K562 (cell line): ENCODE data around the gene MCM6. TPM values are rescaled to one million over a fixed set of nuclear protein-coding genes. Genes with fewer than 3 reads are reported as not detected.

Source experiments
- ATAC-seq: fragments of 200-7000 bp; cut with Tn5 transposase; 3 replicates; pipeline ENCODE4 v1.9.1; 2020; ENCODE audit warnings: moderate library complexity
- BruUV-seq: library from RNA; stranded (reverse); fragments of 400-500 nt; replicated peaks from 2 replicates; lab custom pipeline; 2021; lab: Mats Ljungman, UMichigan
- CTCF ChIA-PET: fragments of 300-600 bp; formaldehyde crosslinking; extraction: SDS; loops from one replicate; lab custom pipeline; 2021; ENCODE audit warnings: low intra/inter-chr PET ratio; lab: Yijun Ruan, JAX
- POLR2A ChIA-PET: fragments of 300-600, 350-650 bp; sonication (Branson Sonifier 250); formaldehyde crosslinking; extraction: SDS; loops from one replicate; lab custom pipeline; 2021; ENCODE audit warnings: antibody characterized with exemption, inconsistent platforms; lab: Yijun Ruan, JAX
- DNase-seq, 4 experiments: peaks; one replicate each; pipeline versions ENCODE4 v3.0.0 to v3.0.0-alpha.2; 2011 to 2018; ENCODE audit warnings: low spot score in 3 of 4, mixed read lengths in 3 of 4; ENCODE audit errors: extremely low read depth in 1 of 4
- FAIRE-seq: peaks from 2 replicates; lab custom pipeline; 2011; peaks lifted over from hg19 to GRCh38; lab: Jason Lieb, UNC
- H2AFZ ChIP-seq: 2 replicates; pipeline ENCODE4 v1.6.0; 2011; ENCODE audit warnings: low read depth, low read length, control low read depth, inconsistent platforms
- H3K27ac ChIP-seq: fragments of 200-600 bp; 3 replicates; pipeline ENCODE4 v1.8.0; 2011; ENCODE audit warnings: low read depth, mild to moderate bottlenecking, control low read depth, inconsistent platforms, low read length, moderate library complexity, mixed read lengths; ENCODE audit errors: extremely low read depth
- H3K27me3 ChIP-seq, 2 experiments: fragments of 300-600 bp in 1 of 2; 2 replicates in 1 of 2; 3 replicates in 1 of 2; pipeline versions ENCODE4 v1.6.0 to v1.8.0; 2011; ENCODE audit warnings: inconsistent platforms in 2 of 2, low read length in 2 of 2, mild to moderate bottlenecking in 1 of 2, mixed read lengths in 1 of 2, moderate library complexity in 1 of 2; ENCODE audit not compliant: control insufficient read depth in 2 of 2, insufficient read depth in 2 of 2
- H3K36me3 ChIP-seq: fragments of 300-600 bp; 3 replicates; pipeline ENCODE4 v1.8.0; 2011; ENCODE audit warnings: mild to moderate bottlenecking, low read length, inconsistent platforms; ENCODE audit not compliant: control insufficient read depth, insufficient read depth
- H3K4me1 ChIP-seq, 2 experiments: fragments of 200-600 bp in 1 of 2; replicated peaks in 1 of 2; 2 replicates in 1 of 2; 3 replicates in 1 of 2; pipeline versions ENCODE4 v1.5.1 to v1.8.0; 2011; ENCODE audit warnings: inconsistent platforms in 2 of 2, low read length in 2 of 2, mild to moderate bottlenecking in 1 of 2, mixed read lengths in 1 of 2, moderate library complexity in 1 of 2; ENCODE audit not compliant: control insufficient read depth in 2 of 2, insufficient read depth in 2 of 2
- H3K4me2 ChIP-seq: 2 replicates; pipeline ENCODE4 v1.6.1; 2011; ENCODE audit warnings: low read length, control low read depth, inconsistent platforms, mixed read lengths; ENCODE audit not compliant: insufficient read depth
- H3K4me3 ChIP-seq: fragments of 200-600 bp; sonication (generic), shearing (Covaris generic); 2 replicates; pipeline ENCODE4 v1.5.1; 2016; ENCODE audit warnings: control low read depth, inconsistent platforms
- H3K79me2 ChIP-seq: fragments of 200-600 bp; 3 replicates; pipeline ENCODE4 v1.8.0; 2011; ENCODE audit warnings: low read length, inconsistent platforms; ENCODE audit not compliant: control insufficient read depth, insufficient read depth
- H3K9ac ChIP-seq, 2 experiments: 2 replicates each; pipeline versions ENCODE4 v1.6.0 to v1.6.1; 2011; ENCODE audit warnings: low read depth in 2 of 2, low read length in 2 of 2, control low read depth in 1 of 2, inconsistent platforms in 1 of 2, mild to moderate bottlenecking in 1 of 2, mixed read lengths in 1 of 2; ENCODE audit not compliant: insufficient read depth in 1 of 2
- H3K9me1 ChIP-seq: one replicate; pipeline ENCODE4 v1.6.0; 2011; ENCODE audit warnings: inconsistent platforms, mild to moderate bottlenecking, low read length, moderate library complexity; ENCODE audit not compliant: control insufficient read depth, insufficient read depth
- H3K9me3 ChIP-seq: replicated peaks from 2 replicates; pipeline ENCODE4 v1.5.1; 2011; ENCODE audit warnings: low read depth, low read length, inconsistent platforms; ENCODE audit not compliant: control insufficient read depth, insufficient read depth
- H4K20me1 ChIP-seq: replicated peaks from 2 replicates; pipeline ENCODE4 v1.6.1; 2011; ENCODE audit warnings: low read length, inconsistent platforms, mixed read lengths; ENCODE audit not compliant: control insufficient read depth, insufficient read depth
- BCL6 ChIP-seq: fragments of 250-450 bp; sonication (Bioruptor Pico); IDR thresholded peaks from 2 replicates; pipeline ENCODE4 v1.4.0; 2020
- BCOR ChIP-seq: fragments of 450-650 bp; IDR thresholded peaks from 2 replicates; pipeline ENCODE4 v1.6.1; 2016
- ESRRA ChIP-seq: fragments of 450-650 bp; IDR thresholded peaks from 2 replicates; pipeline ENCODE4 v1.6.1; 2014; ENCODE audit warnings: low read depth, mild to moderate bottlenecking, moderate library complexity, borderline replicate concordance
- FOXA1 ChIP-seq: fragments of 450-650 bp; IDR thresholded peaks from 2 replicates; pipeline ENCODE4 v1.6.1; 2016; ENCODE audit warnings: mild to moderate bottlenecking, borderline replicate concordance
- GMEB1 ChIP-seq: fragments of 250-450 bp; sonication (Bioruptor Pico); IDR thresholded peaks from 2 replicates; pipeline ENCODE4 v1.4.0; 2020; ENCODE audit warnings: mild to moderate bottlenecking
- NR2C1 ChIP-seq, 2 experiments: fragments of 450-650 bp; IDR thresholded peaks; 2 replicates each; pipeline ENCODE4 v1.6.1; 2017; ENCODE audit warnings: mild to moderate bottlenecking in 2 of 2, antibody characterized with exemption in 1 of 2, inconsistent platforms in 1 of 2, missing compliant biosample characterization in 1 of 2, missing genetic modification characterization in 1 of 2
- RBM25 ChIP-seq: fragments of 200-400 bp; formaldehyde crosslinking; IDR thresholded peaks from 2 replicates; pipeline ENCODE4 v1.6.1; 2018; ENCODE audit warnings: low read length, low read depth, moderate library complexity; ENCODE audit not compliant: severe bottlenecking
- SRSF1 ChIP-seq: fragments of 200-400 bp; formaldehyde crosslinking; IDR thresholded peaks from 2 replicates; pipeline ENCODE4 v1.6.1; 2017; ENCODE audit warnings: mild to moderate bottlenecking, low read depth, low read length, moderate library complexity
- TCFL5 ChIP-seq: fragments of 250-450 bp; sonication (Bioruptor Pico); conservative IDR thresholded peaks from 2 replicates; pipeline ENCODE4 v1.6.1; 2021; ENCODE audit warnings: mild to moderate bottlenecking, moderate library complexity, matching md5 sums
- UBTF ChIP-seq, 2 experiments: IDR thresholded peaks; 2 replicates each; pipeline ENCODE4 v1.6.1; 2012; ENCODE audit warnings: improper control_type of control experiment in 2 of 2, low read depth in 2 of 2, low read length in 2 of 2, borderline replicate concordance in 1 of 2
- ZNF449 ChIP-seq: fragments of 250-450 bp; sonication (Bioruptor Pico); IDR thresholded peaks from 2 replicates; pipeline ENCODE4 v1.8.0; 2022; ENCODE audit warnings: moderate library complexity, mild to moderate bottlenecking, inconsistent platforms
- in situ Hi-C: fragments of 300-500 bp; cut with MboI; formaldehyde crosslinking; loops from 4 replicates; pipeline ENCODE4 v1.15.0; 2018; ENCODE audit warnings: inconsistent platforms, mixed read lengths
- intact Hi-C: fragments of 100-400 bp; cut with micrococcal nuclease; formaldehyde crosslinking; loops from 2 replicates; pipeline ENCODE4 v1.14.2; 2022
- polyA plus RNA-seq, 8 experiments: library from polyadenylated mRNA; depleted of rRNA in 4 of 8; stranded (reverse) in 5 of 8; unstranded in 3 of 8; fragments of >200 nt; fragmentation: Nextera tagmentation in 2 of 8; fragmentation: Illumina TruSeq in 1 of 8; extraction: Ambion mirVana in 2 of 8; extraction: Trizol in 1 of 8; gene quantifications; 2 replicates each; pipeline versions ENCODE4 v1.2.1 to v1.2.3, GENCODE V29; 2011 to 2014; ENCODE audit warnings: inconsistent platforms in 1 of 8, missing spikeins in 1 of 8
- total RNA-seq, 7 experiments: library from RNA; depleted of rRNA in 6 of 7; stranded (reverse); fragments of >200 nt in 6 of 7; fragmentation: Illumina TruSeq in 2 of 7; extraction: Trizol in 2 of 7; gene quantifications; 2 replicates each; pipeline versions ENCODE4 v1.2.1 to v1.2.3, GENCODE V29; 2011 to 2021; ENCODE audit warnings: low replicate concordance in 1 of 7

MCM6 gene
- total and polyA plus RNA-seq, 9 of the 15 experiments (the other 6 are each of a cell fraction or from before 2014, with no cell fraction given): 42.6 to 133 (median 82.4) TPM

- TF ChIP-seq GMEB1 (CRISPR knock-in tag) (no peak), BCOR (peak; percentile 24; the same call in 1 of the 2 replicates), RBM25 (peak; percentile 84), ESRRA (peak; percentile 95)
- TF ChIP-seq, all 486 proteins: peak for 3
Observed at GRCh38 chr2:135853401-135853800, 22.8 kb downstream of the MCM6 start.

GRCh38 chr2:135851858-135852257 lies 24.4 kb downstream of the MCM6 start:
- H3K36me3 ChIP-seq: peaks cover 91% of the 10 kb centered on the region
- H3K4me1 ChIP-seq: no peaks in the 10 kb centered on the region
- BruUV-seq: no TSS peak
- FAIRE-seq: no peak
- no peak overlapping the region for H3K4me2 ChIP-seq
- ChIA-PET CTCF (no interaction called here), POLR2A (interaction anchor here (0.7 to 1.3 kb wide), 2 partner anchors 7 to 92 kb away, joined by 3 read pairs; no protein-coding TSS in a partner anchor)
- ATAC-seq: no peak
- intact Hi-C loops: no loop called here
- no peak overlapping the region for H3K9ac ChIP-seq
- H3K9me1 ChIP-seq: no peaks in the 10 kb centered on the region
- H4K20me1 ChIP-seq: no peaks in the 10 kb centered on the region
- in situ Hi-C loops: no loop called here
- H3K9me3 ChIP-seq: no peaks in the 10 kb centered on the region
- H3K4me3 ChIP-seq: no peak overlapping the region
- DNase-seq: no peak
- no peak overlapping the region for H3K27ac ChIP-seq
- H3K27me3 ChIP-seq: no peaks in the 10 kb centered on the region
- H2AFZ ChIP-seq: no peak overlapping the region
- H3K79me2 ChIP-seq: no peaks in the 10 kb centered on the region
- TF ChIP-seq BCL6 (CRISPR knock-in tag) (no peak), SRSF1 (no peak), FOXA1 (no peak), UBTF (IDR thresholded peaks at IDR 0.05; ENCODE audit: borderline replicate concordance in 1 of 2, low read depth in 2 of 2, low read length in 2 of 2) (no peak), NR2C1 (IDR thresholded peaks at IDR 0.05) (no peak), NR2C1 (tag; IDR thresholded peaks at IDR 0.05) (no peak), ZNF449 (CRISPR knock-in tag) (no peak), TCFL5 (CRISPR knock-in tag) (no peak)

More at GRCh38 chr2:135853401-135853800, 22.8 kb downstream of the MCM6 start:
- DNase-seq (no peak), FAIRE-seq (no peak), ATAC-seq (peak; percentile 16; the same call in 1 of the 3 replicates)
- Histone ChIP-seq H3K79me2 (no peaks in the 10 kb centered on the region), H3K27me3 (no peaks in the 10 kb centered on the region), H3K4me1 (no peaks in the 10 kb centered on the region), H3K9ac (no peak overlapping the region), H2AFZ (no peak overlapping the region), H4K20me1 (0 out of 2 replicates have a peak, but pooled peaks cover 3% of the 10 kb centered on the region), H3K27ac (no peak overlapping the region), H3K36me3 (peaks cover 89% of the 10 kb centered on the region), H3K9me3 (no peaks in the 10 kb centered on the region), H3K9me1 (no peaks in the 10 kb centered on the region), H3K4me2 (no peak overlapping the region), H3K4me3 (no peak overlapping the region)
- no TSS peak for BruUV-seq
- ChIA-PET CTCF (no interaction called here), POLR2A (interaction anchor here (0.9 kb wide), 2 partner anchors 14 to 15 kb away, joined by 3 read pairs; no protein-coding TSS in a partner anchor)
- intact Hi-C loops (no loop called here), in situ Hi-C loops (no loop called here)
